WTC11 (cell line): ENCODE measurements around the gene MAP1S. TPM values are rescaled to one million over a fixed set of nuclear protein-coding genes. Genes with fewer than 3 reads are reported as not detected.
A peak's percentile ranks its signal among the peaks of the same experiment; 100 is the strongest.

Source experiments
- ATAC-seq: fragments of 200-7000 bp; cut with Tn5 transposase; 2 replicates; pipeline ENCODE4 v1.10.0; 2021; ENCODE audit warnings: mild to moderate bottlenecking, moderate library complexity
- CTCF ChIA-PET: fragments of 300-600 bp; sonication (Branson Sonifier 250); formaldehyde crosslinking; loops from one replicate; lab custom pipeline; 2021; ENCODE audit warnings: antibody characterized with exemption; lab: Charles Lee
- POLR2A ChIA-PET: fragments of 350-600 bp; sonication (Branson Sonifier 250); formaldehyde crosslinking; loops from one replicate; lab custom pipeline; 2021; ENCODE audit warnings: antibody characterized with exemption; lab: Charles Lee
- DNase-seq: peaks from one replicate; pipeline ENCODE4 v3.0.0; 2021; ENCODE audit warnings: low spot score
- H3K27ac Mint-ChIP-seq: 2 replicates; pipeline ENCODE4 v1.8.0; 2021; ENCODE audit warnings: mixed read lengths
- H3K27me3 Mint-ChIP-seq: 2 replicates; pipeline ENCODE4 v1.8.0; 2021; ENCODE audit warnings: low read depth, mild to moderate bottlenecking, moderate library complexity, mixed read lengths
- H3K36me3 Mint-ChIP-seq: 2 replicates; pipeline ENCODE4 v1.8.0; 2021; ENCODE audit warnings: mixed read lengths
- H3K4me1 Mint-ChIP-seq: 2 replicates; pipeline ENCODE4 v1.8.0; 2022; ENCODE audit warnings: mixed read lengths
- H3K4me3 Mint-ChIP-seq: 2 replicates; pipeline ENCODE4 v1.8.0; 2021; ENCODE audit warnings: mild to moderate bottlenecking, moderate library complexity, mixed read lengths
- H3K9me3 Mint-ChIP-seq: 2 replicates; pipeline ENCODE4 v1.8.0; 2021; ENCODE audit warnings: mixed read lengths
- ATF3 ChIP-seq: sonication (generic); formaldehyde crosslinking; conservative IDR thresholded peaks from 2 replicates; pipeline ENCODE4 v1.8.1; 2022; ENCODE audit warnings: mild to moderate bottlenecking, missing genetic modification reagents
- ATF6 ChIP-seq: sonication (generic); formaldehyde crosslinking; IDR thresholded peaks from 2 replicates; pipeline ENCODE4 v1.8.1; 2023; ENCODE audit warnings: mild to moderate bottlenecking, missing genetic modification reagents
- FOXJ3 ChIP-seq: sonication (generic); formaldehyde crosslinking; IDR thresholded peaks from 2 replicates; pipeline ENCODE4 v1.9.0; 2021; ENCODE audit warnings: missing genetic modification reagents, mild to moderate bottlenecking, borderline replicate concordance
- FOXK1 ChIP-seq: sonication (generic); formaldehyde crosslinking; IDR thresholded peaks from 2 replicates; pipeline ENCODE4 v1.8.0; 2022; ENCODE audit warnings: mild to moderate bottlenecking, moderate library complexity, missing genetic modification reagents
- IRF1 ChIP-seq: sonication (generic); formaldehyde crosslinking; IDR thresholded peaks from 2 replicates; pipeline ENCODE4 v1.8.0; 2023; ENCODE audit warnings: missing genetic modification reagents
- JAZF1 ChIP-seq: fragments of 250-450 bp; sonication (Bioruptor Pico); IDR thresholded peaks from 2 replicates; pipeline ENCODE4 v1.9.0; 2021; ENCODE audit warnings: moderate library complexity, mild to moderate bottlenecking, inconsistent platforms
- MAX ChIP-seq: sonication (generic); formaldehyde crosslinking; IDR thresholded peaks from 2 replicates; pipeline ENCODE4 v1.8.0; 2022; ENCODE audit warnings: mild to moderate bottlenecking, missing genetic modification reagents
- MLX ChIP-seq: sonication (generic); formaldehyde crosslinking; IDR thresholded peaks from 2 replicates; pipeline ENCODE4 v1.8.1; 2023; ENCODE audit warnings: mild to moderate bottlenecking, missing genetic modification reagents, moderate library complexity
- MYBL2 ChIP-seq: sonication (generic); formaldehyde crosslinking; IDR thresholded peaks from 2 replicates; pipeline ENCODE4 v1.8.1; 2023; ENCODE audit warnings: mild to moderate bottlenecking, moderate library complexity, missing genetic modification reagents
- RELA ChIP-seq: sonication (generic); formaldehyde crosslinking; IDR thresholded peaks from 2 replicates; pipeline ENCODE4 v1.8.1; 2022; ENCODE audit warnings: missing genetic modification reagents, mild to moderate bottlenecking, borderline replicate concordance
- RORB ChIP-seq: fragments of 250-450 bp; sonication (Bioruptor Pico); IDR thresholded peaks from 2 replicates; pipeline ENCODE4 v1.9.0; 2021; ENCODE audit warnings: mild to moderate bottlenecking
- SMAD3 ChIP-seq: sonication (generic); formaldehyde crosslinking; IDR thresholded peaks from 2 replicates; pipeline ENCODE4 v1.8.0; 2022; ENCODE audit warnings: missing genetic modification reagents, mild to moderate bottlenecking, borderline replicate concordance
- SMAD4 ChIP-seq: sonication (generic); formaldehyde crosslinking; IDR thresholded peaks from 2 replicates; pipeline ENCODE4 v1.8.0; 2022; ENCODE audit warnings: mild to moderate bottlenecking, missing genetic modification reagents
- SP1 ChIP-seq: sonication (generic); formaldehyde crosslinking; conservative IDR thresholded peaks from 2 replicates; pipeline ENCODE4 v1.8.1; 2022; ENCODE audit warnings: missing genetic modification reagents
- ZNF532 ChIP-seq: fragments of 250-450 bp; sonication (Bioruptor Pico); IDR thresholded peaks from 2 replicates; pipeline ENCODE4 v1.9.0; 2021; ENCODE audit warnings: mild to moderate bottlenecking, borderline replicate concordance
- total RNA-seq: library from RNA; stranded (reverse); gene quantifications from 3 replicates; pipeline ENCODE4 v1.2.3, GENCODE V29; 2021
- TF ChIP-seq, protein P1 (sequence below): sonication (generic); formaldehyde crosslinking; IDR thresholded peaks from 2 replicates; pipeline ENCODE4 v1.8.1; 2023; ENCODE audit warnings: mild to moderate bottlenecking, missing genetic modification reagents

MAP1S gene
- total RNA-seq, 1 experiment from 2014 or later, result 120 TPM

- ATAC-seq, result no peak
- peak overlapping the region; percentile 84; the same call in 1 of the 2 replicates for H3K27ac Mint-ChIP-seq
- H3K4me1 Mint-ChIP-seq, result peaks cover 35% of the 10 kb centered on the region
- ChIA-PET CTCF (interaction anchor here (0.7 to 1.9 kb wide), 5 partner anchors 77 to 193 kb away, joined by 3 to 5 read pairs (median 4); partner anchors contain the start of gene RPL18A), POLR2A (no interaction called here)
- TF ChIP-seq MLX (CRISPR knock-in tag) (no peak), ZNF532 (CRISPR knock-in tag) (no peak), RELA (no peak), MAX (CRISPR knock-in tag) (no peak), RORB (no peak), MYBL2 (CRISPR knock-in tag) (no peak), SMAD4 (CRISPR knock-in tag) (no peak), ATF6 (CRISPR knock-in tag) (no peak), IRF1 (CRISPR knock-in tag) (no peak)
- TF ChIP-seq, protein P1, sequence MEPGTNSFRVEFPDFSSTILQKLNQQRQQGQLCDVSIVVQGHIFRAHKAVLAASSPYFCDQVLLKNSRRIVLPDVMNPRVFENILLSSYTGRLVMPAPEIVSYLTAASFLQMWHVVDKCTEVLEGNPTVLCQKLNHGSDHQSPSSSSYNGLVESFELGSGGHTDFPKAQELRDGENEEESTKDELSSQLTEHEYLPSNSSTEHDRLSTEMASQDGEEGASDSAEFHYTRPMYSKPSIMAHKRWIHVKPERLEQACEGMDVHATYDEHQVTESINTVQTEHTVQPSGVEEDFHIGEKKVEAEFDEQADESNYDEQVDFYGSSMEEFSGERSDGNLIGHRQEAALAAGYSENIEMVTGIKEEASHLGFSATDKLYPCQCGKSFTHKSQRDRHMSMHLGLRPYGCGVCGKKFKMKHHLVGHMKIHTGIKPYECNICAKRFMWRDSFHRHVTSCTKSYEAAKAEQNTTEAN (CRISPR knock-in tag), result no peak
- H3K36me3 Mint-ChIP-seq, result peaks cover 3% of the 10 kb centered on the region; the same call in 1 of the 2 replicates
- no peaks in the 10 kb centered on the region for H3K9me3 Mint-ChIP-seq
- H3K27me3 Mint-ChIP-seq, result no peaks in the 10 kb centered on the region
- no peak overlapping the region for H3K4me3 Mint-ChIP-seq
- no peak for DNase-seq
Observed at GRCh38 chr19:17682273-17682672, 37.0 kb upstream of the MAP1S start.

GRCh38 chr19:17683078-17683477, 36.2 kb upstream of the MAP1S start:
- no peak for ATAC-seq
- ChIA-PET POLR2A (no interaction called here), CTCF (interaction anchor here (1.9 kb wide), 1 partner anchor 176 kb away, joined by 5 read pairs; the partner anchor contains the start of gene RPL18A)
- H3K4me3 Mint-ChIP-seq, result no peak overlapping the region
- H3K27me3 Mint-ChIP-seq, result no peaks in the 10 kb centered on the region
- TF ChIP-seq IRF1 (CRISPR knock-in tag), result no peak
- TF ChIP-seq SMAD3 (CRISPR knock-in tag), result no peak
- no peak for TF ChIP-seq ATF3 (CRISPR knock-in tag)
- no peak for TF ChIP-seq FOXJ3
- TF ChIP-seq SP1 (CRISPR knock-in tag), result no peak
- no peak for TF ChIP-seq JAZF1 (CRISPR knock-in tag)
- TF ChIP-seq FOXK1, result no peak
- peaks cover 27% of the 10 kb centered on the region for H3K4me1 Mint-ChIP-seq
- peaks cover 3% of the 10 kb centered on the region; the same call in 1 of the 2 replicates for H3K36me3 Mint-ChIP-seq
- no peak for DNase-seq
- no peak overlapping the region for H3K27ac Mint-ChIP-seq
- H3K9me3 Mint-ChIP-seq, result no peaks in the 10 kb centered on the region
